ENCODE measurements around the gene RAI1. TPM values are rescaled to one million over a fixed set of nuclear protein-coding genes. Genes with fewer than 3 reads are reported as not detected.
"Not testable (repeated sequence)": the region's sequence is repeated elsewhere in the genome, so short reads cannot be mapped to it uniquely, and the experiment has no call there.

RAI1 gene
- total RNA-seq, 1 donor from 2014 or later, result 29.2 TPM

GRCh38 chr17:17675416-17675815 is 5.8 kb upstream of the RAI1 start:
- no peak overlapping the region for H3K27ac ChIP-seq

GRCh38 chr17:17675925-17676534 is 5.2 kb upstream of the RAI1 start:
- no peaks in the 10 kb centered on the region for H3K36me3 ChIP-seq
- no peaks in the 10 kb centered on the region for H3K9me3 ChIP-seq
- H3K4me1 ChIP-seq, result peaks cover 3% of the 10 kb centered on the region
- no peak overlapping the region for H3K27ac ChIP-seq
- H3K27me3 ChIP-seq, result no peaks in the 10 kb centered on the region
- TF ChIP-seq, protein P1, sequence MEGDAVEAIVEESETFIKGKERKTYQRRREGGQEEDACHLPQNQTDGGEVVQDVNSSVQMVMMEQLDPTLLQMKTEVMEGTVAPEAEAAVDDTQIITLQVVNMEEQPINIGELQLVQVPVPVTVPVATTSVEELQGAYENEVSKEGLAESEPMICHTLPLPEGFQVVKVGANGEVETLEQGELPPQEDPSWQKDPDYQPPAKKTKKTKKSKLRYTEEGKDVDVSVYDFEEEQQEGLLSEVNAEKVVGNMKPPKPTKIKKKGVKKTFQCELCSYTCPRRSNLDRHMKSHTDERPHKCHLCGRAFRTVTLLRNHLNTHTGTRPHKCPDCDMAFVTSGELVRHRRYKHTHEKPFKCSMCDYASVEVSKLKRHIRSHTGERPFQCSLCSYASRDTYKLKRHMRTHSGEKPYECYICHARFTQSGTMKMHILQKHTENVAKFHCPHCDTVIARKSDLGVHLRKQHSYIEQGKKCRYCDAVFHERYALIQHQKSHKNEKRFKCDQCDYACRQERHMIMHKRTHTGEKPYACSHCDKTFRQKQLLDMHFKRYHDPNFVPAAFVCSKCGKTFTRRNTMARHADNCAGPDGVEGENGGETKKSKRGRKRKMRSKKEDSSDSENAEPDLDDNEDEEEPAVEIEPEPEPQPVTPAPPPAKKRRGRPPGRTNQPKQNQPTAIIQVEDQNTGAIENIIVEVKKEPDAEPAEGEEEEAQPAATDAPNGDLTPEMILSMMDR (IDR thresholded peaks at IDR 0.05), result no peak
- TF ChIP-seq POLR2AphosphoS5 (IDR thresholded peaks at IDR 0.05; ENCODE audit: insufficient read depth in 1 of 2, low read depth in 1 of 2) (no peak), POLR2A (IDR thresholded peaks at IDR 0.05) (no peak)
- intact Hi-C loops (cut with DNase I), result no loop called here
- no peak overlapping the region for H3K4me3 ChIP-seq
- no peak for DNase-seq (ENCODE audit: extremely low spot score in 2 of 2)

More at GRCh38 chr17:17675416-17675815, 5.8 kb upstream of the RAI1 start:
- TF ChIP-seq, protein P1 (IDR thresholded peaks at IDR 0.05), result no peak
- no peak for TF ChIP-seq POLR2A (IDR thresholded peaks at IDR 0.05)
- no peak for TF ChIP-seq POLR2AphosphoS5 (IDR thresholded peaks at IDR 0.05; ENCODE audit: insufficient read depth in 1 of 2, low read depth in 1 of 2)
- no peaks in the 10 kb centered on the region for H3K4me1 ChIP-seq
- intact Hi-C loops (cut with DNase I), result no loop called here
- no peak for DNase-seq (ENCODE audit: extremely low spot score in 2 of 2)
- H3K27me3 ChIP-seq, result no peaks in the 10 kb centered on the region
- H3K36me3 ChIP-seq, result no peaks in the 10 kb centered on the region
- no peak overlapping the region for H3K4me3 ChIP-seq
- H3K9me3 ChIP-seq, result no peaks in the 10 kb centered on the region

DNA sequence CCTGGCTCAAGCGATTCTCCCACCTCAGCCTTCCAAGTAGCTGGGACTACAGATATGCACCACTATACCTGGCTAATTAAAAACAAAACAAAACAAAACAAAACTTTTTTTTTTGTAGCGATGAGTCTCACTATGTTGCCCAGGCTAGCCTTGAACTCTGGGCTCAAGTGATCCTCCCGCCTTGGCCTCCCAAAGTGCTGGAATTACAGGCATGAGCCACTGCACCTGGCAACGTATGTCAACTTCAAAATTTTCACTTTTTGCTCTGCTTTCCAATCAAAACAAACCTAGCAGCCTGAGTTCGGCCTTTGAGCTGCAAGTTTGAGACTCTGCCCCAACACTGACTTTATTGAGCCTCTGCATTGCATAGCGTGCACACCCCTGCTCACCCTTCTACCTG is 4.5 kb upstream of the RAI1 start:
- intact Hi-C loops (cut with DNase I), result no loop called here
- no peak overlapping the region for H3K27ac ChIP-seq

GRCh38 chr17:17677299-17678040 is 3.8 kb upstream of the RAI1 start:
- H3K4me1 ChIP-seq, result peaks cover 4% of the 10 kb centered on the region
- DNase-seq (ENCODE audit: extremely low spot score in 2 of 2), result no peak
- H3K4me3 ChIP-seq, result no peak overlapping the region
- no peak for TF ChIP-seq POLR2AphosphoS5 (IDR thresholded peaks at IDR 0.05; ENCODE audit: insufficient read depth in 1 of 2, low read depth in 1 of 2)
- TF ChIP-seq, protein P1 (IDR thresholded peaks at IDR 0.05), result no peak
- no peak for TF ChIP-seq POLR2A (IDR thresholded peaks at IDR 0.05)
- no peak overlapping the region for H3K27ac ChIP-seq
- H3K9me3 ChIP-seq, result no peaks in the 10 kb centered on the region
- H3K36me3 ChIP-seq, result no peaks in the 10 kb centered on the region
- no peaks in the 10 kb centered on the region for H3K27me3 ChIP-seq
- intact Hi-C loops (cut with DNase I), result no loop called here

More for the DNA sequence above, 4.5 kb upstream of the RAI1 start:
- DNase-seq (ENCODE audit: extremely low spot score in 2 of 2), result no peak
- TF ChIP-seq POLR2A (IDR thresholded peaks at IDR 0.05), result no peak
- no peak for TF ChIP-seq POLR2AphosphoS5 (IDR thresholded peaks at IDR 0.05; ENCODE audit: insufficient read depth in 1 of 2, low read depth in 1 of 2)
- TF ChIP-seq, protein P1 (IDR thresholded peaks at IDR 0.05), result no peak
- Histone ChIP-seq H3K4me3 (no peak overlapping the region), H3K36me3 (no peaks in the 10 kb centered on the region), H3K27me3 (no peaks in the 10 kb centered on the region), H3K4me1 (peaks cover 4% of the 10 kb centered on the region), H3K9me3 (no peaks in the 10 kb centered on the region)

GRCh38 chr17:17678063-17678699 is 3.1 kb upstream of the RAI1 start:
- DNase-seq (ENCODE audit: extremely low spot score in 2 of 2); H3K27me3 ChIP-seq; H3K9me3 ChIP-seq; H3K27ac ChIP-seq; H3K4me1 ChIP-seq; H3K4me3 ChIP-seq; intact Hi-C loops (cut with DNase I); H3K36me3 ChIP-seq: not testable (repeated sequence)
